NCI-H2107 treated with DMSO at 0.1 percent for 48 hours (cell line): Measurements from ENCODE around the gene SLC1A7.

ENCODE experiments used
- DNase-seq: peaks from one replicate; lab custom pipeline; 2025; ENCODE audit not compliant: unreplicated experiment; lab: John Stamatoyannopoulos, UW

Gene SLC1A7

GRCh38 chr1:53160924-53161378 is 18.5 kb upstream of the SLC1A7 start:
- no peak for DNase-seq

- no peak for DNase-seq
Measured at GRCh38 chr1:53158900-53159299, 16.5 kb upstream of the SLC1A7 start.

- no peak for DNase-seq
Measured at GRCh38 chr1:53156783-53157182, 14.3 kb upstream of the SLC1A7 start.

- DNase-seq, result no peak
Measured at GRCh38 chr1:53155945-53156344, 13.5 kb upstream of the SLC1A7 start.

GRCh38 chr1:53155534-53155933 is 13.1 kb upstream of the SLC1A7 start:
- peak; percentile 77 for DNase-seq

- no peak for DNase-seq
Measured at GRCh38 chr1:53154859-53155438, 12.5 kb upstream of the SLC1A7 start.

GRCh38 chr1:53153752-53154151 is 11.3 kb upstream of the SLC1A7 start:
- DNase-seq, result no peak

- no peak for DNase-seq
Measured at GRCh38 chr1:53148123-53148522, 5.7 kb upstream of the SLC1A7 start.

- no peak for DNase-seq
Measured at GRCh38 chr1:53147174-53147573, 4.7 kb upstream of the SLC1A7 start.

GRCh38 chr1:53145942-53146708 is 3.7 kb upstream of the SLC1A7 start:
- no peak for DNase-seq

- DNase-seq, result no peak
Measured at GRCh38 chr1:53145619-53145941, 3.1 kb upstream of the SLC1A7 start.

- DNase-seq, result no peak
Measured at GRCh38 chr1:53145051-53145600, 2.7 kb upstream of the SLC1A7 start.

- no peak for DNase-seq
Measured at GRCh38 chr1:53144201-53144600, 1.8 kb upstream of the SLC1A7 start.

- DNase-seq, result no peak
Measured at GRCh38 chr1:53143527-53143926, 1.1 kb upstream of the SLC1A7 start.

GRCh38 chr1:53141487-53142055 is 867 bp downstream of the SLC1A7 start:
- DNase-seq, result no peak

- DNase-seq, result no peak
Measured at GRCh38 chr1:53140451-53140850, 2.0 kb downstream of the SLC1A7 start.

GRCh38 chr1:53139951-53140361 is 2.5 kb downstream of the SLC1A7 start:
- DNase-seq, result no peak

- DNase-seq, result no peak
Measured at GRCh38 chr1:53138991-53139884, 3.2 kb downstream of the SLC1A7 start.

GRCh38 chr1:53137729-53138128 is 4.7 kb downstream of the SLC1A7 start:
- no peak for DNase-seq

GRCh38 chr1:53135735-53136114 is 6.7 kb downstream of the SLC1A7 start:
- no peak for DNase-seq
